Suppressor macrophage treated with lipopolysaccharide for 1 hour (primary cell): Measurements from ENCODE around the gene POU2F1.

Experiments used
- DNase-seq, 3 donors: peaks; one replicate each; pipeline ENCODE4 v3.0.0-alpha.2; 2020 to 2022

Gene POU2F1

GRCh38 chr1:167220537-167221125 is at the start of gene POU2F1:
TSS of gene POU2F1 (plus strand) at chr1:167220886. CDS start at chr1:167220898, 12 bp downstream.
- DNase-seq: peak; percentile 100

GRCh38 chr1:167171286-167171929 is 49.3 kb upstream of the POU2F1 start:
- DNase-seq: no peak

- DNase-seq: no peak
Observed at GRCh38 chr1:167173516-167174184, 47.0 kb upstream of the POU2F1 start.

- DNase-seq: no peak
Observed at GRCh38 chr1:167175901-167176300, 44.8 kb upstream of the POU2F1 start.

- DNase-seq: no peak
Observed at GRCh38 chr1:167178831-167179230, 41.9 kb upstream of the POU2F1 start.

- DNase-seq: no peak
Observed at GRCh38 chr1:167182571-167183320, 37.9 kb upstream of the POU2F1 start.

- DNase-seq: no peak
Observed at GRCh38 chr1:167184081-167184480, 36.6 kb upstream of the POU2F1 start.

GRCh38 chr1:167185062-167185461 is 35.6 kb upstream of the POU2F1 start:
- no peak for DNase-seq

GRCh38 chr1:167185974-167186657 is 34.6 kb upstream of the POU2F1 start:
- DNase-seq: no peak

- no peak for DNase-seq
Observed at GRCh38 chr1:167186771-167187170, 33.9 kb upstream of the POU2F1 start.

- no peak for DNase-seq
Observed at GRCh38 chr1:167190747-167191237, 29.9 kb upstream of the POU2F1 start.

- no peak for DNase-seq
Observed at GRCh38 chr1:167191958-167192357, 28.7 kb upstream of the POU2F1 start.

GRCh38 chr1:167194182-167194581 is 26.5 kb upstream of the POU2F1 start:
- DNase-seq: no peak

GRCh38 chr1:167196166-167196565 is 24.5 kb upstream of the POU2F1 start:
- no peak for DNase-seq

GRCh38 chr1:167197236-167197635 is 23.4 kb upstream of the POU2F1 start:
- no peak for DNase-seq

GRCh38 chr1:167197692-167198091 is 23.0 kb upstream of the POU2F1 start:
- DNase-seq: peak; percentile 10 to 22 (median 20)

- DNase-seq: no peak
Observed at GRCh38 chr1:167198518-167199133, 22.1 kb upstream of the POU2F1 start.

- DNase-seq: no peak
Observed at GRCh38 chr1:167199656-167200055, 21.0 kb upstream of the POU2F1 start.

GRCh38 chr1:167200272-167200671 is 20.4 kb upstream of the POU2F1 start:
- no peak for DNase-seq

- DNase-seq: no peak
Observed at GRCh38 chr1:167200749-167201148, 19.9 kb upstream of the POU2F1 start.

- DNase-seq: no peak
Observed at GRCh38 chr1:167202049-167202448, 18.6 kb upstream of the POU2F1 start.
